Measurements from ENCODE around the gene GALNT4. TPM values are rescaled to one million over a fixed set of nuclear protein-coding genes. Genes with fewer than 3 reads are reported as not detected.

GALNT4 gene
- total and polyA plus RNA-seq, 2 of the 13 experiments (the other 11 are each of a cell fraction or from before 2014, with no cell fraction given) = 4.9 to 6.8 TPM

DNA sequence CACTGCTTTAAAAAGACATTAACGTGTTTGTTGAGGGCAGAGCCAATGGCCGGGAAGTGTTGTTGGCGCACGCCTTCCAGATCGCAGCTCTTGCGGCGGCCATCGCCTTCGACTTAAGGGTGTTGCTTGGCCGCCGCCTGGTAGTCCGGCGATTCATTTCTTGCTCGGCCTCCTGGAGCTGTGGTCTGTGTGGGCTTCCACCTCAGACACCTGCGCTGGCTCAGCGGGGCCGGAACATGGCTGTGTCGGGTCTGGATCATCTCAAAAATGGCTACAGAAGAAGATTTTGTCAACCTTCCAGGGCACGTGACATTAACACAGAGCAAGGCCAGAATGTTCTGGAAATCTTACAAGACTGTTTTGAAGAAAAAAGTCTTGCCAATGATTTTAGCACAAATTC lies 24.7 kb downstream of the GALNT4 start:
- H3K4me3 ChIP-seq (replicated peaks in 1 of 3; ENCODE audit: insufficient read depth in 1 of 3, low read depth in 2 of 3, low read length in 3 of 3) = no peak overlapping the region
- FAIRE-seq = no peak
- 98% methylated on average over 19 of the region's 19 CpGs for WGBS (ENCODE audit: low lambda C conversion rate)
- H4K20me1 ChIP-seq (ENCODE audit: insufficient read depth, low read length) = no peaks in the 10 kb centered on the region
- H3K9me3 ChIP-seq (ENCODE audit: low read length) = no peaks in the 10 kb centered on the region
- 0 out of 5 replicates have a peak, but pooled peaks cover 0 to 4% of the 10 kb centered on the region in 2 experiments for H3K36me3 ChIP-seq (replicated peaks in 1 of 2; ENCODE audit: control insufficient read depth in 1 of 2, insufficient read depth in 2 of 2, low read length in 2 of 2)
- no peak overlapping the region for H2AFZ ChIP-seq (ENCODE audit: low read length)
- in situ Hi-C loops (cut with HindIII; ENCODE audit: extremely low pct_ligation_motif_present, low pct_unique_long_range_greater_than_20kb) = no loop called here
- no peak overlapping the region for H3K27ac ChIP-seq (ENCODE audit: extremely low read length, insufficient read depth, low read length)
- H3K9ac ChIP-seq (ENCODE audit: insufficient read depth, low read depth, low read length) = no peak overlapping the region
- CTCF ChIA-PET (ENCODE audit: low intra/inter-chr PET ratio, low total read pairs) = no interaction called here
- no peaks in the 10 kb centered on the region for H3K79me2 ChIP-seq (ENCODE audit: insufficient read depth, low read length)
- BruUV-seq (replicated peaks) = no TSS peak
- no peaks in the 10 kb centered on the region for H3K27me3 ChIP-seq (ENCODE audit: control insufficient read depth in 1 of 2, insufficient read depth in 2 of 2, low read length in 2 of 2)
- POLR2A ChIA-PET = no interaction called here
- intact Hi-C loops (cut with micrococcal nuclease; ENCODE audit: unreplicated experiment) = no loop called here
- no peak for DNase-seq (ENCODE audit: low spot score)
- ATAC-seq = no peak
- TF ChIP-seq POLR2A (IDR thresholded peaks at IDR 0.05; ENCODE audit: insufficient read depth in 1 of 2, low read depth in 2 of 2, low read length in 2 of 2) (no peak), ZNF75D (CRISPR knock-in tag; IDR thresholded peaks at IDR 0.05; ENCODE audit: borderline replicate concordance) (no peak), ZNF709 (CRISPR knock-in tag; IDR thresholded peaks at IDR 0.05) (no peak), JUN (CRISPR knock-in tag; IDR thresholded peaks at IDR 0.05) (no peak), PRDM10 (CRISPR knock-in tag; IDR thresholded peaks at IDR 0.05; ENCODE audit: low read depth) (no peak), ZNF510 (CRISPR knock-in tag; IDR thresholded peaks at IDR 0.05; ENCODE audit: low read depth) (no peak), ZFP82 (CRISPR knock-in tag; IDR thresholded peaks at IDR 0.05; ENCODE audit: borderline replicate concordance) (no peak)
- H3K4me1 ChIP-seq (ENCODE audit: insufficient read depth, low read length) = no peaks in the 10 kb centered on the region
- no peak overlapping the region for H3K4me2 ChIP-seq (ENCODE audit: low read depth, low read length)
